ENCODE measurements around the gene DUOXA1.

DUOXA1 gene

DNA sequence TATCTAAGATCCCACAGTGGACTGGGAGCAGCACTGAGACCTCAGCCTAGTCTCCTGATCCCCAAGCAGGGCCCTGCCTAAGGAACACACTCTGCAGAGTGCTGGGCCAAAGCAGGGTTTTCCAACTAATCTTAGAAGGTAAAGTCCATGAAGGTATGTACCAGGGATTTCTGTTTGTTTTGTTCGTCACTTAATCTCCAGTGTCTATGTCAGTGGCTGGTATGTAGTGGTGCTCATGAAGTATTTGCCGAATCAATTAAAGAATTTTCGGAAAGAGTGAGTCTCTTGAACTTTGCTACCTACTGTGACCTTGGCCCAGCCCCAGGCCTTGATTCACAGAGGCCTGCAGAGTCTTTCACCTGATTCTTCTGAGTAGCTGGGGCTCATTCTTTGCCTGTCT, 1.8 kb upstream of the DUOXA1 start:
- no peak for DNase-seq (ENCODE audit: low spot score)

DNA sequence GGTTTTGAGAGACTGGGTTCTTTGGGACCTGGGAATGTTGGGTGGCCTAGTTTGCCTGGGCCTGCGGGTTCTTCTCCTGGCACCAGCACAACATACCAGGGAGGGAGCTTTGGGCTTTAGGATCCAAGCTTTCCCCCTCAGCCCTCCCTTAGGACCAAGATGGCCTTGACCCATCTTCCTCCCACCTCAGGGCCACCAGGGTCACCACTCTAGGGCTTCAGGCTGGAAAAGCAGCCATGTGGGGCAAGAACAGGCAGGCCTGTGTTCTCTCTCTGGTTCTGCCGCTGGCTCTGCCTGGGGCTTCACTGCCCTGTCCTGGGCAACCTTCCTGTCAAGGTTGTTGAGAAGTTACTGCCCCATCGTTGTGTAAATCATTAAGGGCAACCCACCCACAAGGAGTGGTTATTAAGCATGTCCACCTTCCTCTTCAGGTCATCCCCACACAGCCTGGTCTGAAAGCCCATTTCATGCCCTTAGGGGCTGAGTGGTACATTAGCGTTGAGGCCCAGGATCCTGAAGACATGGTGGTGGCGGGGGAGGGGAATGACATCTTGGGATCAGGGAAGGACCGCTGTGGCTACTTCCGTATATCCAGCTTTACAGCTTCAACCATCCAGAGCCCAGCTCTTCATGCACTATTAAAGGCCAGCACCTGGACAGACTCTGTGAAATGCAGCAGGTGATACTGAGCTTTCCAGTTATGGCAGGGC, 767 bp upstream of the DUOXA1 start:
- DNase-seq (ENCODE audit: low spot score) = no peak

DNA sequence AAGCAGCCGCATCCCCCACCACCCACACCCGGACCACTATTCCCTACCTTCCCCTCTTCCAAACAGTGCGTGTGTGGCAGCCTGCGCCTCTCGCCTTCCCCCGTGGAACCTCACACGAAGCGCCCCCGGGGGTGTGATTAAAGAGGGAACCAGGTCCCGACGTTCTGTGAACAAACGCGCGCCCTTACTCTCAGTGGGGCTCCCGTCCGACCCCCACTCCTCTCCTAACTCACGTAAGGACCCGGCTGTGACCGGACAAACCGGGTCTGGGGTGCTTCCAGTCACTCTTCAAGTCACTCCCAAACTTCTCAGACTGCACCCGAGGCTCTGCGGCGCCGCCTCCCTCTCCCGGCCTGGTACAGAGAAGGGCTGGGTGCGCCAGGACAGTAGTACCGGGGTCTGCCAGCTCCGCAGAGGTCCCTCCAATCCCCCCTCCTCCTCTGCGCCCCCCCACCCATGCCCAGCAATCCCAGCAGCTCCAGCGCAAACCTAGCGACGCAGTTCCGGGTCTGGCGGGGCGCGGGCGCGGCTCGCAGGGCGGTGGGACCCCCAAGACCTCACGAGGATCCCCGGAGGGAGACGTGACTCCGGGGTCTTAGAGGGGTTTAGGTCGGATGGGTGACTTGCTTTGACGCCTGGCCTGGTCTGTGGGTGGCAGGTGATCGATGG, 574 bp downstream of the DUOXA1 start:
- no peak for DNase-seq (ENCODE audit: low spot score)

DNA sequence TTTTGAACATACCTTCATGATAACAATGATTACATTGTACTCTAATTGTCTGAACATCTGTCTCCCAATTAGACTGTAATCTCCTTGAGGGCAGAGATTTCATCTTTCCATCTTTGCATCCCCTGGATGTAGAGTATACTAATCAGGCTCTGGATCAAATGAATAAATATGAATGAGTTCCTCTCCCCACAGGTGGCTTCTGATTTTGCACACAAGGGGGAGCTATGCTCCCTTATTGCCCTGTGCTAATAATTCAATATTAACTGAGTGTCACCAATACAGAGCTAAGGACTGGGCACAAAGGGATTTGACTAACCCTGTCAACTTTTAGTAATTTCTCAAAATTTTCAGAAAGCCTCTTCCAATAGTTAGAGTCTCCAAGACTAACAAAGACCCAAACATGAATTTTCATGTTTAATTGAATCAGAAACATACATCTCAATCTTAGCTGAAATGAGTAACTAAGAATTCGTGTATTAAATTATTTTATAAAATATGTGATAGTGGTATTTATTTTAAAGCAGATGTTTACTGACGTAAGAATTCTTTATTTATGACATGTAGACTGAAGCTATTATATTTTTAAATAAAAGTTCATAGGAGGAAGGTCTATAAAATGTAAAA, 3.0 kb downstream of the DUOXA1 start:
- DNase-seq (ENCODE audit: low spot score) = peak; percentile 62

DNA sequence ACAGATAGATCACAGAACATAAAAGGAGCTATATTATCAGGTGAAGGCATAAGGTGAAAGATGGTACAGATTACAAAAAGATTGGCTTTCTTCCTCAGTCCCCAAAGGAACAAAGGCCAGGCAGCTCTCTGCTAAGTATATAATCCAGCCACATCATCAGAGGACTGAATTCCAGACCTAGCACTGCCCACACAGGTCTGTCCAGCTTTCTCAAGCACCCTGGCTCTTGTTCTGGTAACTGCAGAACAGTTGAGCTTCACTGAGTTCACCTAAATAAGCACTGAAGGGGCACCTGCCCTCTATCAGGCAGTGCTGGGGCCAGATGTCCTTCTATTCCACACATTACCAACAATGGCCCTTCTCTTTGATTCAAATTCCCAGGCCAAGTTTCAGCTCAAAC, 6.3 kb downstream of the DUOXA1 start:
- DNase-seq (ENCODE audit: low spot score) = no peak

DNA sequence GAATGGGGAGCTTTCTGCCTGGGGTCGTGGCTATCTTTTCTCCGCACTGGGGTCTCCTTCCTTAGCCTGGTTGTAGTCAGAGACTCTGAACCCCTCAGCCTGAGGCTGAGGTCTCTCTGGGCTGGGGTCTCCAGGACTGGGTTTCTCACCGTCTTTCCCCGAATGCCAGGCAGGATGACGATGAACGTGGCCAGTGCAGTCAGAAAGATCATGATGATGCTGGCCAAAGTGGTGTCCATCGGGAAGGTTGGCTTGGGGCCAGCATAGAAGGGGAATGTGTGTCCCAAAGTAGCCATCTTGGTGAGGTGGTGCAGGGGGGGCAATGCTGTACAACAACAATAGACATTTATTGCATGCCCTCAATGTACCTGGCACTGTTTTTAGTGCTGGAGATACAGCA, 7.0 kb downstream of the DUOXA1 start:
- no peak for DNase-seq (ENCODE audit: low spot score)

DNA sequence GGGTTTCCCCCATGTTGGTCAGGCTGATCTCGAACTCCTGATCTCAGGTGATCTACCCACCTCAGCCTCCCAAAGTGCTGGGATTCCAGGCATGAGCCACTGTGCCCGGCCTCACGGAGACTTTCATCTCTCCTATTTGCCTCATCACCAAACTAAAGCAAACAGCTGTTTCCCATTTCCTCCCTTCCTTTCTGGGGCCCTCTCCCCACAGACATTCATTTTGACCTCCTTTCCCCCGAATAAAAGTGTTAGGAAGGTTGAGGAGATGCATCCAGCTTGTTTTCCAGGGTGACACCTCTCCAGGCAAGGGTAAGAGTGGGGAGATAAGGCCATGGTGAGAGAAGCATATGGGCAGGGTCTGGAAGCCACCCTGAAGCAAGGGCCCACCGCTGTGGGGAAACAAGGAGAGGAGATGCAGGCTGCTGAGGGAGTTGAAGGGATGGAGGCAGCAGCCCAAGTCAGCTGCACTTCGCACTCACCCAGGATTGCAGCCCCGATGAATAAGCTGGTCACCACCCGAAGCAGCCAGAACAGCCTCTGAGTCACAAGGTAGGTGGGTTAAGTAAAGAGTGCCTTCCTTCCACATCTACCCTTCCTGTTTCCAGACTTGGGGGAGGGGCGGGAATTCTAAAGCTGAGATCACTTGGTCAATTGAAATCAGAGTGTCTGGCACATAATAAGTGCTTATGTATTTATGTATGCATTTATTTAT, 7.8 kb downstream of the DUOXA1 start:
- no peak for DNase-seq (ENCODE audit: low spot score)

DNA sequence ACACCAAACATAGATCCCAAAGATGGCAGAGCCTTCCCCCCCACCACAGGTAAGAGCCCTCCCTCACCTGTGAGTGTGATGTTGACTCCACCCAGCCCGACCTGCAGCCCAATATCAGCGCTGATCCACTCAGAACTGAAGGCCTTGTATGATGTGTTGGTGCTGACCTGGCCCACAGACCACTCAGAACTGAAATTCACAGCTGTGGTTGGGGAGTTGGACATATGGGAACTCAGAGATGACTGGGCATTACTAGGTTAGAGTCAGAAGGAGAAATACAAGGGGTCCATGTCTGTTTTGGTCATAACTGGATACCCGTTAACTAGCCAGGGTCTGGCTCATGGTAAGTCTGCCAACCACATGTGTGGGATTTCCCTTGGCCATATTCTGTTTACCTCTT, 8.7 kb downstream of the DUOXA1 start:
- DNase-seq (ENCODE audit: low spot score) = no peak

DNA sequence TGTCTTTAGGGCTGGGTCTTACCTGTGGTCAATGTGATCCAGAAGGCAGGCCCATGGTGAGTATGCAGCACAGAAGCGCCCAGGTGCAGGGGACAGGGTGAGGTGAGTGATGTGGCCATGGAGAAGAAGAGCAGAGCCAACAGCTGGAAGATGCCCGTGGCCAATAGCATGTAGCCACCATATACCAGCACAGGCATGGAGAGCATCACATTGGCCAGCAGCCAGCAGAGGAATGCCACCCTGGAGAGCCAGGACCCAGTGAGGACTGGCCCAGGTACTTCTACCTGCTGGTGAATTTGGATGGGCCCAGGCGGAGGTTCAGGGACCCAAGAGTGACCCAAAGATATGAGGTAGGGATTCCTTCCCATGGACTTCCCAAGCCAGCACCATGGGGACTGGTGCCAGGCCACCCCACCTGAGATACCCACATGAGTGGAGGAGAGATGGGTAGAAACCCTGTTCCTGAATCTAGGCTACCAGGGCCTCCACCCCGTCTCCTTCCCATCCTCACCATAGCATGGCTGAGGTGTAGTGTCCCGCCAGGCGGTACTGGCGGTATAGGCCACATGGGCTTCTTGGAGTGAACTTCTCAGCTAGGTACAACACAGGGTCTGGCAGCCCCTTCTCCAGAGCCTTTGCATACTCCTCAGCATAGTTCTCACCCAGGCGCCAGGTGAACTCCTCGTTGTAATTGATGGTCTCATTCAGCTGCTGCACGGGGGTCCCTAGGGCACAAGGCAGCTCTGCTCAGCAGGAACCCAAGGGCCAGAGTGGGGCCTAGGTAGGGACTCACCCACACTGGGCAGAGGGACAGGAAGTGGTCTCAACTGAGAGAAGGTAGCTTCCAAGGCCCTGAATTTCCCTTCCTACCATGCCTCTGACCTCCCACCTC, 9.4 kb downstream of the DUOXA1 start:
- DNase-seq (ENCODE audit: low spot score) = no peak

DNA sequence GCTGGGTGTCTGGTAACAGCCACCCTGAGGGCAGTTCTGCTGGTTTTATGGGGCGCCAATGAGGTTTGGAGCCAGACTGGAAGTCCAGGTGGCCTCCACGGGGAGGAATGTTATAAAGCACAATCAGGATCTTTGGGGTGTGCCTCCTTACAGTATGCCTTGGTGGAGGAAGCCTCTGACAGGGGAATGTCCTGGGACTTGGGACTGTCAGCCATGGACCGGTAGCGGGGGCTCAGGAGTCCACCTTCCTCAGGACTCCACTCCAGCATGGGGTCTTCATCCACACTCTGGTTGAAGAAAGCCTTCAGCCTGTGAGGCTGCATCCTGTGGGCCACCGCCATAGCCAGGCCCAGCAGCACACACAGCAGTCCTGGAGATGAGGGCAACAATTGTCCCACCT, 10.7 kb downstream of the DUOXA1 start:
- DNase-seq (ENCODE audit: low spot score) = no peak

DNA sequence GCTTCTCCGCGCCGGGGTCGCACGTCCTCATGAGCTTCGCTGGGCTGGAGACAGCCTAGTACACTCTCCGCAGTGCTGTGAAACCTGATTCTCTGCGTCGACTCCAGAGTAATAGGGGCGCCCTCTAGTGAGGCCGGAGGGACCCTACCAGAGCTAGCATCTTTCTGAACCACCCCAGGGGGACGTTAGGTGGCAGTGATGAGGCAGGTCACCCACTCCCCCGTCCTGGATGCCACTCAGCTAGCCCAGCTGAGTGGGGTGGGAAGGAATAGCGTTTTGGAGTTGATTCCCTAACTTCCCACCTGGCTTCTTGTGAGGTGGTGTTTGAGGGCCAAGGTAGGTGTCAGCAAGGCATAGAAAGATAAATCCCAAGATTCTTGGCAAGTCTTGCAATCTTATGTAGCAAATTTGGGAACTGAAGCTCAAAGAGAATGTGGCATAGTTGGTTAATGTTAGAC, 11.5 kb downstream of the DUOXA1 start:
- peak; percentile 98 for DNase-seq (ENCODE audit: low spot score)

DNA sequence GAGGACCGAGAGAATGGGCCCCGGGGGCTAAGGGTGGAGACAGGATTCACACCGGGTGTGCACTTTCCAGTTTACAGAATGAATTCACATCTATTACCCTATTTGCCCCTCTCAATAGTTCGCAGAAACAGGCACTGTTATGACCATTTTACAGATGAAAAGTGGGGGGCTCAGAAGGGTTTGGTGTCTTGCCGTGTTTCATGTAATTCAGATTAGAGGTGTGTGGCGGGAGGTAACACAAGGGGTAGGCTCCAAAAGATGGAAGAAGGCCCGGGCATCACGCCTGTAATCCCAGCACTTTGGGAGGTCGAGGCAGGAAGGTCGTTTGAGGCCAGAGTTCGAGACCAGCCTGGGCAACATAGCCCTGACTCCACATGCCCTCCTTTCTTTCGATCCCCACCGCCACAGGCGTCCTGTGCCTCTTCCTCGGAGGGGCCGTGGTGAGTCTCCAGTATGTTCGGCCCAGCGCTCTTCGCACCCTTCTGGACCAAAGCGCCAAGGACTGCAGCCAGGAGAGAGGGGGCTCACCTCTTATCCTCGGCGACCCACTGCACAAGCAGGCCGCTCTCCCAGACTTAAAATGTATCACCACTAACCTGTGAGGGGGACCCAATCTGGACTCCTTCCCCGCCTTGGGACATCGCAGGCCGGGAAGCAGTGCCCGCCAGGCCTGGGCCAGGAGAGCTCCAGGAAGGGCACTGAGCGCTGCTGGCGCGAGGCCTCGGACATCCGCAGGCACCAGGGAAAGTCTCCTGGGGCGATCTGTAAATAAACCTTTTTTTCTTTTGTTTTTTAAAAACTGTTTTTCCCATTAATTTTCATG, 12.2 kb downstream of the DUOXA1 start:
- DNase-seq (ENCODE audit: low spot score) = no peak

DNA sequence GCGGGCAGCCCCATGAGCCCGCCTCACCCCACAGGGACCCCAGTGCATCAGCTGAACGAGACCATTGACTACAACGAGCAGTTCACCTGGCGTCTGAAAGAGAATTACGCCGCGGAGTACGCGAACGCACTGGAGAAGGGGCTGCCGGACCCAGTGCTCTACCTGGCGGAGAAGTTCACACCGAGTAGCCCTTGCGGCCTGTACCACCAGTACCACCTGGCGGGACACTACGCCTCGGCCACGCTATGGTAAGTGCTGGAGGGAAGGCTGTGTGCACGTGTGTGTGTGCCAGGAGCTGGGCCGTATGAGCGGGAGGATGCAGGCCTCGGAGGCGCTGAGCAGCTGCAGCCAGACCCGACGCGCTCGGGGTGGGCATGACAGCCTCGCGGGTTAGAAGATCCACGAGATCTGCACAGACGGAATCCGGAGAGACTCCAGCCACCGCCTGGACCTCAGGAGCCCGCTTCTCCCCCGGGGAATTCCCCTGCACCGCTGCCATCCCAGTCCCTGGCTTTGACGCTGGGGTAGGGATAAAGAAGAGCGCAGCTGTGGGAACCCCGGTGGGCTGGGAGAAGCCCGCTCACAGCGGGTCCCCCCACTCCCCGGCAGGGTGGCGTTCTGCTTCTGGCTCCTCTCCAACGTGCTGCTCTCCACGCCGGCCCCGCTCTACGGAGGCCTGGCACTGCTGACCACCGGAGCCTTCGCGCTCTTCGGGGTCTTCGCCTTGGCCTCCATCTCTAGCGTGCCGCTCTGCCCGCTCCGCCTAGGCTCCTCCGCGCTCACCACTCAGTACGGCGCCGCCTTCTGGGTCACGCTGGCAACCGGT, 13.0 kb downstream of the DUOXA1 start:
- DNase-seq (ENCODE audit: low spot score) = no peak

DNA sequence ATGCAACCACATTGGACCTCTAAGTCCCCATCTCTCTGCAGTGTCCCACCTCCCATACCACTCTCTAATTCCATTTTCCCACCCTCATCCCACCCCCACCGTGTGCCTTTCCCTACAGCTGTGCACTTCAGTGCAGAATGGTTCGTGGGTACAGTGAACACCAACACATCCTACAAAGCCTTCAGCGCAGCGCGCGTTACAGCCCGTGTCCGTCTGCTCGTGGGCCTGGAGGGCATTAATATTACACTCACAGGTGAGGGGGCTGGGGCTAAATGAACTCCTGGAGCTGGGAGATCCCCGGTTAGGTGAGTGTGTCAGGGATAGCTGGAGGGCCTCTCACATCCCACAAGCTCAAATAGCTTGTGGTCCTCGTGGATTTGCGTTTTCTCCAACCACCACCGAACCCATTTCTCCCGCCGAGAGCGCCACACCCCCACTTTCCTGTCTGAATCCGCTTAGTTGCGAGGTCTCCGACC, 13.6 kb downstream of the DUOXA1 start:
- no peak for DNase-seq (ENCODE audit: low spot score)

DNA sequence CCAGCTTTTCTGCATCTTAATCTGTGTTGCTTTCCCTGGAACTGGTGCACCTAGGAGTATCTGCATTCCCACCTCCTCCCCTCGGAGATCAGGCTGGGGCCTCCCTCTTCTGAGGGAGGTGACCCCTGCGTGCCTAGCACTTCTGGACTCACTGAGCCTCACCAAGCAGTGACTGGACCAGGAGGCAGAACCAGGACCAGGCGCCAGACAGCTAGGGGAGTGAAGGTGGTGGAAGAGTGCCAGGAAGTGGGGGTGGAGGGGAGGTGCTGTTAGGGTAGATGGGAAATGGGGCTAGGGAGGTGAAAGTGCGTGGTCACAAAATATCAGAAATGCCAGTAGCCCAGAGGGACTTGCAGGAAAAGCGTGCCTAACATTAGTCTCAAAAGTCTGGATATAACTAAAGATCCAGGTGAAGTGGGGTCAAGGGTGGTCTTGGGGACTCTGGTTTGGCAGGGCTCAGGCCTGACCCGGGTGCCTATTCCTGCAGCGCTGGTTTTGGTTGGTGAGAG, 14.3 kb downstream of the DUOXA1 start:
- no peak for DNase-seq (ENCODE audit: low spot score)

DNA sequence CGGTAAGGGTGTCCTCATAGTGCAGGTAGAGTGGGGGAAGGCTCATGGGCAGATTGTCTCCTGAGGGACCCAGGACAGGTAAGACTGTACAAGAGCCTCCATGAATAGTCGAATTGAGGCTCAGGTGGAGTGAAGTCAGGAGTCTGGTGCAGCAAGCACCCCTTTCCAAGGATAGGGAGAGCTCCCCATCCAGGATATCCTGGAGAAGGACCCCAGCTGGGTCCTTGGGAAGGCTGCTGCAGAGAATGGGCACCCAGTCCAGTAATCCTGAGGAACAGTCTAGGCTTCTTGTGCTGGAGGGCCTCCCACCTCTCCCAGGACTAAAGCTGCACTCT, 15.0 kb downstream of the DUOXA1 start:
- no peak for DNase-seq (ENCODE audit: low spot score)

DNA sequence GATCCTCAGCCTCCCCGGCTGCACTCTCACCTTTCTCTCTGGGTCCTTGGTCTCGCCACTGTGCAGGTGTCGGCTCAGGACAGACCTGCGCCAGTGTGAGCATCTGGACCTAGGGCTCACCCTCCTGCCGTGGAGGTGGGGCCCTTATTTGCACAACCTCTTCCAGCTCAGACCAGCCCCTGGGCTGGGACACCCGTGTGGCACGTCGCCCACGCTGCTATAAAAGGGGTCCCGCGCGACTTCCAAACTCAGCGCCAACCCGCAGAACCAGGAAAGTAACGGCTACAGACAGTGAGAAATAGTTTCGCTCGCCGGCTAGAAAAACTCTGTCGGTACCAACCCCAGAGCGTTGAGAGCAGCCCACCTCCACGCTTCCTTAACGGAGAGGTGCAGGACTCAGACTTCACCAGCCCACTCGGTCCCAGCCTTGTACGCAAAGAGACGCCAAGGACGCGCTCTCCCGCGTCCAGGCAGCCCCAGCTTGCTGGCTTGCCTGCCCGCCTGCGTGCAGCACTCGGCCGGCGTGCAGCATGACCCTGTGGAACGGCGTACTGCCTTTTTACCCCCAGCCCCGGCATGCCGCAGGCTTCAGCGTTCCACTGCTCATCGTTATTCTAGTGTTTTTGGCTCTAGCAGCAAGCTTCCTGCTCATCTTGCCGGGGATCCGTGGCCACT, 15.5 kb downstream of the DUOXA1 start, which contains the start of the genes DUOX2 and DUOXA2:
Gene DUOX2, minus strand, starts transcription at position 97 of the 675 bp plus-strand sequence. CDS start 761 bp downstream, outside the sequence.
Gene DUOXA2, plus strand, starts transcription at position 251 of the 675 bp plus-strand sequence. Its CDS starts 280 bp downstream, at position 531.
- DNase-seq (ENCODE audit: low spot score) = peak; percentile 37

DNA sequence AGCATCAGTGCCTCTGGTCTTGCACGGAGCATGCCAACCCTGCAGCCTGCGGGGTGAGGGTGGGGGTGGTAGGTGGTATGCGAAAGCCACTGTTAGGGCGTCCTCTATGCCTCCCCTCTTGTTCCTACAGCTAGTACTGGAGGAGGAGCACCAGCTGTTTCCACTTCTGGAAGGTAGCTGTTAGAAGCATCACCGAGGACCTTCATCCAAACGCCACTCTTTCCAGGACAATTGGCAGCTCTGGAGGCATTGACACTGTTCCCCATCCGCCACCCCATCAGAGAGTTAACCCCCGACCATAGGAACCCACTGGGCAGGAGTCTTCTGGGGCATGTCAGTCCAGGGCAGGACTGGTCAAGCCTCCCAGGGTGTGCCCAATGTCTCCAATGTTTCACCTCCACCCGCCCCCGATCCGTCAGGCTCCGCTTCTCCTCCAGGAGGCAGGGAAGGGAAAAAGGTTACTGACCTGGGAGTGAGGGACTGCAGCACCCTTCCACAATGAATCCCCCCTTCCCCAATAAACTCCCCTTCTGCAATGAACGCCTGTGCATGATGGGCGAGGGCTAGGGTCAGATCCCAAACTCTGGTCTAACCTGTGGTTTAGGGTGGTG, 16.2 kb downstream of the DUOXA1 start:
- no peak for DNase-seq (ENCODE audit: low spot score)
